Kidney (tissue), 14 donors: ENCODE results near the gene COQ4. TPM values are rescaled to one million over a fixed set of nuclear protein-coding genes. Genes with fewer than 3 reads are reported as not detected.
A peak's percentile ranks its signal among the peaks of the same experiment; 100 is the strongest.

Source experiments
- DNase-seq, 5 donors: peaks; one replicate each; pipeline ENCODE4 v3.0.0-alpha.2; 2013 to 2020
- FAIRE-seq: peaks from 2 replicates; lab custom pipeline; 2012; peaks lifted over from hg19 to GRCh38; lab: Jason Lieb, UNC
- H3K27ac ChIP-seq, 2 donors: one replicate each; pipeline ENCODE4 v1.7.0; 2013; ENCODE audit warnings: low read depth in 2 of 2, low read length in 2 of 2, inconsistent platforms in 1 of 2
- H3K27me3 ChIP-seq: one replicate; pipeline ENCODE4 v1.7.1; 2013; ENCODE audit warnings: low read length, inconsistent platforms; ENCODE audit not compliant: control insufficient read depth, insufficient read depth
- H3K36me3 ChIP-seq, 3 donors: one replicate each; pipeline versions ENCODE4 v1.7.0 to v1.7.1; 2013; ENCODE audit warnings: low read length in 3 of 3, control low read depth in 1 of 3, inconsistent platforms in 1 of 3; ENCODE audit not compliant: insufficient read depth in 3 of 3, control insufficient read depth in 2 of 3
- H3K4me1 ChIP-seq, 3 donors: one replicate each; pipeline versions ENCODE4 v1.7.0 to v1.7.1; 2013; ENCODE audit warnings: low read length in 3 of 3, inconsistent platforms in 1 of 3, low read depth in 1 of 3; ENCODE audit not compliant: control insufficient read depth in 2 of 3, insufficient read depth in 2 of 3
- H3K4me3 ChIP-seq, 3 donors: one replicate each; pipeline versions ENCODE4 v1.7.0 to v1.8.1; 2013; ENCODE audit warnings: low read length in 3 of 3, control low read depth in 1 of 3, inconsistent platforms in 1 of 3
- H3K9ac ChIP-seq, 3 donors: one replicate each; pipeline versions ENCODE4 v1.7.0 to v1.7.1; 2013; ENCODE audit warnings: low read length in 3 of 3, control low read depth in 1 of 3, inconsistent platforms in 1 of 3
- H3K9me3 ChIP-seq, 3 donors: one replicate each; pipeline versions ENCODE4 v1.7.0 to v1.7.1; 2013; ENCODE audit warnings: low read length in 3 of 3, control low read depth in 1 of 3, inconsistent platforms in 1 of 3; ENCODE audit not compliant: control insufficient read depth in 2 of 3, insufficient read depth in 1 of 3
- intact Hi-C: fragments of 100-400 bp; cut with DNase I; formaldehyde crosslinking; loops from one replicate; pipeline ENCODE4 v1.11.1; 2022
- polyA plus RNA-seq: library from polyadenylated mRNA; stranded (reverse); fragments of 350-450 nt; fragmentation: Illumina TruSeq; extraction: RNeasy Lipid Tissue Mini Kit (QIAGEN cat#74804); gene quantifications from one replicate; pipeline ENCODE4 v1.2.3, GENCODE V29; 2014; ENCODE audit warnings: low read depth, low replicate concordance; ENCODE audit not compliant: insufficient read depth
- total RNA-seq: library from RNA; stranded (reverse); fragmentation: NEBNext Ultra II Directional; extraction: Animal tissue kit (Norgen Biotek cat#: 25700); gene quantifications from one replicate; pipeline ENCODE4 v1.2.1, GENCODE V29; 2021
- TF ChIP-seq, protein P1 (sequence below): IDR thresholded peaks from 3 replicates; pipeline ENCODE4 v1.5.1; 2012; ENCODE audit warnings: mild to moderate bottlenecking, moderate library complexity, borderline replicate concordance; ENCODE audit not compliant: insufficient read depth; ENCODE audit errors: extremely low read depth
- donor health status: control.
- donor health status: control.
- donor health status: control.
- donor health status: control.
- donor health status: control.
- donor health status: DM: yes; HTN: yes; CAD: no.
- donor health status: Normal renal cell carcinoma (clear cell type).

COQ4 gene
- total and polyA plus RNA-seq, 2 donors from 2014 or later, result 59.7 to 111 TPM

GRCh38 chr9:128340691-128341434, 18.2 kb downstream of the COQ4 start:
- Histone ChIP-seq H3K27me3 (no peaks in the 10 kb centered on the region), H3K4me1 (peaks cover 0 to 8% (median 0%) of the 10 kb centered on the region in 3 donors), H3K36me3 (peaks cover 0 to 16% (median 11%) of the 10 kb centered on the region in 3 donors), H3K9me3 (no peaks in the 10 kb centered on the region), H3K27ac (peak overlapping the region; percentile 51 to 73), H3K4me3 (peak overlapping the region; percentile 50 to 77 (median 71)), H3K9ac (peak overlapping the region in 2 of 3 donors; percentile 63 to 78)
- TF ChIP-seq, protein P1, sequence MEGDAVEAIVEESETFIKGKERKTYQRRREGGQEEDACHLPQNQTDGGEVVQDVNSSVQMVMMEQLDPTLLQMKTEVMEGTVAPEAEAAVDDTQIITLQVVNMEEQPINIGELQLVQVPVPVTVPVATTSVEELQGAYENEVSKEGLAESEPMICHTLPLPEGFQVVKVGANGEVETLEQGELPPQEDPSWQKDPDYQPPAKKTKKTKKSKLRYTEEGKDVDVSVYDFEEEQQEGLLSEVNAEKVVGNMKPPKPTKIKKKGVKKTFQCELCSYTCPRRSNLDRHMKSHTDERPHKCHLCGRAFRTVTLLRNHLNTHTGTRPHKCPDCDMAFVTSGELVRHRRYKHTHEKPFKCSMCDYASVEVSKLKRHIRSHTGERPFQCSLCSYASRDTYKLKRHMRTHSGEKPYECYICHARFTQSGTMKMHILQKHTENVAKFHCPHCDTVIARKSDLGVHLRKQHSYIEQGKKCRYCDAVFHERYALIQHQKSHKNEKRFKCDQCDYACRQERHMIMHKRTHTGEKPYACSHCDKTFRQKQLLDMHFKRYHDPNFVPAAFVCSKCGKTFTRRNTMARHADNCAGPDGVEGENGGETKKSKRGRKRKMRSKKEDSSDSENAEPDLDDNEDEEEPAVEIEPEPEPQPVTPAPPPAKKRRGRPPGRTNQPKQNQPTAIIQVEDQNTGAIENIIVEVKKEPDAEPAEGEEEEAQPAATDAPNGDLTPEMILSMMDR, result no peak
- intact Hi-C loops, result no loop called here
- DNase-seq (peak in 3 of 5 donors; percentile 29 to 83 (median 72)), FAIRE-seq (no peak)

DNA sequence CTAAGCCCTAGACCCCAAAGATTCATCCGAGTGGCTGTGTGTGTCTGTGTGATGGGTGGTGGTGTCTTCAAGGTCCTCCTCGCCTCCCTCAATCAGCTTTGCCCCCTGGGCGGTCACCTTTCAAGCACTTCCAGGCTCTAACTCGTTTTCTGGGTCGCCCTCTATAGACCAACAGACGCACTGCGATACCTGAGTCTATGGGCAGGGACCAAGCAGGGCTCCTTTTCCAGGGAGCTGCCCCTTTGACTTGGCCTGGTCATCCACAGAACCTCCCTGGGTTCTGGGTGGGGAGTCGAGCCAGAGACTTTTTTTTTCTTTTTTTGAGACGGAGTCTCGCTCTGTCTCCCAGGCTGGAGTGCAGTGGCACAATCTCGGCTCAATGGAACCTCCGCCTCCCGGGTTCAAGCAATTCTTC, 18.8 kb downstream of the COQ4 start:
- DNase-seq, result peak in 4 of 5 donors; percentile 61 to 81 (median 70)
- intact Hi-C loops, result no loop called here

GRCh38 chr9:128342971-128343680, 20.5 kb downstream of the COQ4 start:
- DNase-seq (no peak), FAIRE-seq (no peak)
- peaks cover 0 to 8% (median 0%) of the 10 kb centered on the region in 3 donors for H3K4me1 ChIP-seq
- H3K4me3 ChIP-seq, result no peak overlapping the region
- no peak overlapping the region for H3K9ac ChIP-seq
- H3K9me3 ChIP-seq, result no peaks in the 10 kb centered on the region
- TF ChIP-seq, protein P1, result no peak
- intact Hi-C loops, result no loop called here
- peaks cover 2 to 25% (median 17%) of the 10 kb centered on the region in 3 donors for H3K36me3 ChIP-seq
- H3K27me3 ChIP-seq, result no peaks in the 10 kb centered on the region
- no peak overlapping the region for H3K27ac ChIP-seq

More for the DNA sequence above, 18.8 kb downstream of the COQ4 start:
- H3K27me3 ChIP-seq, result no peaks in the 10 kb centered on the region
- H3K4me3 ChIP-seq, result peak overlapping the region; percentile 50 to 77 (median 71)
- peak overlapping the region in 1 of 2 donors; percentile 51 for H3K27ac ChIP-seq
- no peaks in the 10 kb centered on the region for H3K9me3 ChIP-seq
- FAIRE-seq, result no peak
- H3K4me1 ChIP-seq, result peaks cover 0 to 8% (median 0%) of the 10 kb centered on the region in 3 donors
- H3K9ac ChIP-seq, result peak overlapping the region in 2 of 3 donors; percentile 63 to 78
- H3K36me3 ChIP-seq, result peaks cover 0 to 17% (median 11%) of the 10 kb centered on the region in 3 donors
- TF ChIP-seq, protein P1, result peak; percentile 58
